Measurements from ENCODE around the gene WDR62. TPM values are rescaled to one million over a fixed set of nuclear protein-coding genes. Genes with fewer than 3 reads are reported as not detected.
A peak's percentile ranks its signal among the peaks of the same experiment; 100 is the strongest.

The WDR62 gene
- 4.5 and 7.5 TPM in 2 replicates for total RNA-seq

DNA sequence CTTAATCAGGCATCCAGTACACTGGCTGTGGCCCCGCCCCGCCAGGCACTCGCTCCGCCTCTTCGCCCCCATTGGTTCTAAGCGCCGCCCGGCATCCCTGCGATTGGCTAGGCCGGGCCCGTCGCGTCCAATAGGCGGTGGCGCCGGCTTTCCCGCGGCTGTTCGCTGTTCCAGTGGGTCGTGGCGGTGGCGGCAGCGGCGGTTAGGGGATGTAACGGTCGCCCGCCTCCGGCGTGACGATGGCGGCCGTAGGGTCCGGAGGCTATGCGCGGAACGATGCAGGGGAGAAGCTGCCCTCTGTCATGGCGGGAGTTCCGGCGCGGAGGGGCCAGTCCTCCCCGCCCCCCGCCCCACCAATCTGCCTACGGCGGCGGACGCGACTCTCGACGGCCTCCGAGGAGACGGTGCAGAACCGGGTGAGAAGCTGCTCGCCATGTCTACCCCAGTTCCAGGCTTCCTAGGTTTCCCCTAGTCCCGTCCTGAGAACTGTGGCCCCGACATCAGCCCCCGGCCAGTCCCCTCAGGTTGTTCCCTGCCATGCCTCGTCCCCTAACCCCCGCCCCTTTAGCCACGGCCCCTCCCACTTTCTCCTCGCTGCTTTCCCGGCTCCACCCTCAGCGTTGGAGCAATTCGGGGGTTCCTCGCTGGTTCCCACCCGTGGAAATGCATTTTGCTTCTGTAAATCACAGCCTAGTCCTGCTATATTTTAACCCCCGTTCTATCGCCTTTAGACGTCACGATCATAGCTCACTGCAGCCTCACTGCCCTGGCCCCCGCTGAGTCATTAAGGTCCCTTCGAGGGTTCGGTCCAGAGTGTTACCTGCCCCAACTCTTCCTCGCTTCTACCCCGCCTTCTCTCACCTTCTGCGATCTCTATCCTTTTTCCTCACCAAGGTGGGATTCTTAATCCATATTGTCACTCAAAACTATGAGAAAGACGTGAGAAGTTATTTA, at the start of gene WDR62:
Gene WDR62, plus strand, starts transcription at position 165 of the 954 bp plus-strand sequence. Its CDS starts 75 bp downstream, at position 240.
- DNase-seq (ENCODE audit: low read depth, low spot score): peak; percentile 66

GRCh38 chr19:36006955-36007354, 47.7 kb upstream of the WDR62 start:
- no peak for DNase-seq (ENCODE audit: low read depth, low spot score)

DNA sequence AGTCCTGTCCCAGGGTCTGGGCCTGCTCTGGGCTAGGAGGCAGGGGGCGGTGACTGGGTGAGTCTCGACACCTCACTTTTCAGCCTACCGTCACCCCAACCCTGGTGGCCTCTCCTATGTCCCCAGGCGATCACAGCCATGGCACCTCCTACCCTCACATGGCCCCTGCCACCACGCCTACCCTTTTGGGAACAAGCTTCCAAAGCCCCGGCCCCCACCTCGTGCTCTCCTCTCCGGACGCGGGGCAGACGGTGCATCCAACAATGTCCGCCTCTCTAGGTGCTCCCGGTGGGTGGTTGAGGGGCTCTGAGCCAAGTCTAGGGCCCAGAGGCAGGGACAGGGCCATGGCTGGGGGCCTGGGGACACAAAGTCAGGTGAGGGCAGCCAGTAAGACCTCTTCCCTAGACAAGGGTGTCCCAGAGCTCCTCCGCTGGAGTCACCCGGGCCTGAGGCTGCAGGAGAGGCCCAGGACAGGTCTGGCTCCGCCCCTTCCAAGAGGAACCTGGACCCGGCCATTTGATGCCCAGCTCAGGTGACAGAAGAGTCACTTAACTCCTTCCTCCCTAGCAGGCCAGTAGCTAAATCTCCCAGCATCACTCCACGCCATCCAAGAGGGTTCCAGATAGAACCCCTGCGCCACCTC, 46.2 kb upstream of the WDR62 start, which contains the start of gene SYNE4:
Gene SYNE4, minus strand, starts transcription at position 478 of the 643 bp plus-strand sequence. Its CDS starts 132 bp downstream, at position 346.
- no peak for DNase-seq (ENCODE audit: low read depth, low spot score)

DNA sequence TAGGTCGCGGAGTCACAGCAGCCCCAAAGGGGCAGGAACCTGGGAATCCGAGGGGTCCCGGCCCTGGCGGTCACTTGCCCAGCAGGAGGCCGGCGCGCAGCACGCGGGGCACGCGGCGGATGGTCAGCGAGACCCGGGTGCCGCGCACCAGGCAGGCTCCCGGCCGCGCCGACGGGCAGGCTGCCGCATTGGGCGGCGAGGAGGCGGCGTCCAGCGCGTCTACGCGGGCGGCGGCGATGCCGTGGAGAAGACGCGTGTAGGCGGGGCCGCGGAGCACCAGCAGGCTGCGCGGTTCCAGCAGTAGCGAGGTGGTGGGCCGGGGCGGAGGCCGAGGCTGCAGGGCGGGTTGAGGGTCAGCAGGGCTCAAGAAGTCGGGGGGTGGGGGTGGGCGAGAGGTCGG, 45.5 kb upstream of the WDR62 start:
- DNase-seq (ENCODE audit: low read depth, low spot score): no peak

DNA sequence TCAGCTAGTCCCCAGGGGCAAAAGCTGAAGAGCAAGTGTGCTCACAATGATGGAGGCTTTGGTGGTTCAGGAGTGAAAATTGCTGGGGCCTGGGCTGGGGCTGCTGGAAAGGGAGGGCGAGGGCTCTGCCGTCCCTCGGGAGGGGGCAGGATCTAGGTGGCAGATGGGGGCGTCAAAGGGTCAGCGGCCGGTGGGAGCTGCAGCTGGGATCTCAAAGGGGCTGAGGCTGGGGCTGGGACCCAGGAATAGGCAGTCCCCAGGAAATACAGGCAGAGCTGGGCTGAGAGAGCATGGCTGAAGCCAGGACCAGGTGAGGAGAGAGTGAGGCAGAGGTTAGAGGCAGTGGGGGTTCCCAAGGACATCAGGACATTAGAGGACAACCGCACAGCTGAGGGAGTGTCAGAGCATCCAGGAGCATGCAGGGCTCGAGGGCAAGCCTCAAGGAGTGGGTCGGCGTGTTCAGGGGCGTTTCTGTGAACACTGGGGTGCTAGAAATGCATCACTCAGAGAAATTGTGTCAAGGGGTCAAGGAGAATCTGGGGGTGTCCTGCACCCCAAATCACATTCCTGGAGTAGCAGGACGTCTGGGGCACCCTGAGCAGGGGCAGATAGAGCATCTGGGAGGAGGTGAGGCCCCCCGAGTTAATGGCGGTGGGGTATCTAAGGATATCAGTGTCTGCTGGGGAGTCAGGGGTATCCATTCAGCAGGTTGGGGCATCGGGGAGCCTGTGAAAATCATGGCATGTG, 44.9 kb upstream of the WDR62 start:
- DNase-seq (ENCODE audit: low read depth, low spot score): no peak

GRCh38 chr19:36010402-36010801, 44.3 kb upstream of the WDR62 start:
- no peak for DNase-seq (ENCODE audit: low read depth, low spot score)

DNA sequence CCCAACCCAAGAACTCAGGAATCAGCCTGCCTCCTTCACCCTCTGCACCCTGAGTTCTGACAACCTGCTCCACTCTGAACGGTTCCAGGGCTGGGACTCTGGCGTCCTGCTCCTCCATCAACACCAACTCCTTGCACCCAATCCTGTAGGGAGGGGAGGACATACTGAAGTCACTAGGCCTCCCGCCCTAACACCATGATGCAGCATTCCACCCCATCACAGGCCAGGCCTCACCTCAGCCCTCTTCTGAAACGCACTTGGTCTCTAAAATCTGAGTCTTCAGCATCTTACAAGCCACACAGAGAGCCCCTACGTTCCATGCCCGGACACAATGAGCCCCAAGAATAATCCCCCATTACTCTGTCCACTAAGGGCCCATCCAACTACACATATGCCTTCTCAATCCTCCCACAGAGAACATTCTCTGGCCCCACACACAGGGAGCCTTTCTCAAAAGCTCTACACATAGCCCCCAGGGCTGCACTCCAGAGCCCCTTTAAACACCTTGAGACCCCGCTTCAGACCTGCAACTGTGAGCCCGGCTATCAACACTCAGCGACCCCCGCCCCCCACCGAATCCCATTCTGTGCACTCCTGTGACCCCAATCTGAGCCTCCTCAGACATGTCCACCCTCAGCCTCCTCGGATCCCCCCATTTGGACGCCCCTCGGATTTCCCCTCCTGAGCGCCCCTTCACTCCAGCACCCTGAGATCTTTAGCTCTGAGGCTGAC, 41.3 kb upstream of the WDR62 start:
- no peak for DNase-seq (ENCODE audit: low read depth, low spot score)

DNA sequence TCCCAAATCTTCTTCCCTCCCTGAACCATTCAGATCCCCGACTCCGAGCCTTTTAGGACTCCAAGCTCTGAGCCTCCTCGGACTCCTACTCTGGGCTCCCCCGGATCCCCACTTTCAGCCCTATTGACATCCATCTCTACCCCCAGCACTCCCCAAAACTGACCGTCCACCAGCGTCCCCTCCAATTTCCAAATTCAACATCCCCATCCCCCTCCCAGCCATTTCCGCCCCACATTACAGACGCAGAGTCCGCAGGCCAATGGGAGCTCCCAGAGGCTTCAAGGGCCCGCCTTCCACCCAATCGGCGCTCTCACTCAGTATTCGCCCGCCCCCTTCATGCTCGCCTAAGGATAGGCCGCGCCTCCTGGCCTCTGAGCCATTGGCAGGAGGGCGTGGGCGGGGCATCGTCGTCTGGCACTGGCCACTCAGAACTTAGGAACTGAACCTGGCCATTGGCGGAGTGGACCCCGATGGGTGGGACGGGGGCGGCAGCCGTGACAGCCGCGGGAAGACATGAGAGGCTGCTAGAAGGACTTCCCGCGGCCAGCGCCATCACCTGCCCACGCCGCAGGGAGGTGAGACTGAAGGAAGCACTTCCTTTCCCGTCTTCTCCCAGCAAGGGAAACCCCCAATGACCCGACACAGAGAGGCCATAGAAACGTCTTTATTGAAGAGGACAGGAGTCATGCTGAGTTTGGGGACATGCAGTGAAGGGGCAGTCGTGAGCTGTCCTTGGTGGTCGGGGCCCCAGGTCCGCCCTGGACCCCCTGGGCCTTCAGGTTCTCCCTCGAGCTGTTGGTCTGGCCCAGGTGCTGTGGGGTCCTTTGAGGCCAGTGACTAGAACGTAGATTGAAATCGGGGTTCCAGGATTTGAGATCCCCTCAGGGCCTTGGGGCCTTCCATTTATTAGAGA, 40.4 kb upstream of the WDR62 start, which contains the start of gene ALKBH6:
Gene ALKBH6, minus strand, starts transcription at position 202 of the 913 bp plus-strand sequence. CDS start 816 bp downstream, outside the sequence.
- peak; percentile 94 for DNase-seq (ENCODE audit: low read depth, low spot score)

DNA sequence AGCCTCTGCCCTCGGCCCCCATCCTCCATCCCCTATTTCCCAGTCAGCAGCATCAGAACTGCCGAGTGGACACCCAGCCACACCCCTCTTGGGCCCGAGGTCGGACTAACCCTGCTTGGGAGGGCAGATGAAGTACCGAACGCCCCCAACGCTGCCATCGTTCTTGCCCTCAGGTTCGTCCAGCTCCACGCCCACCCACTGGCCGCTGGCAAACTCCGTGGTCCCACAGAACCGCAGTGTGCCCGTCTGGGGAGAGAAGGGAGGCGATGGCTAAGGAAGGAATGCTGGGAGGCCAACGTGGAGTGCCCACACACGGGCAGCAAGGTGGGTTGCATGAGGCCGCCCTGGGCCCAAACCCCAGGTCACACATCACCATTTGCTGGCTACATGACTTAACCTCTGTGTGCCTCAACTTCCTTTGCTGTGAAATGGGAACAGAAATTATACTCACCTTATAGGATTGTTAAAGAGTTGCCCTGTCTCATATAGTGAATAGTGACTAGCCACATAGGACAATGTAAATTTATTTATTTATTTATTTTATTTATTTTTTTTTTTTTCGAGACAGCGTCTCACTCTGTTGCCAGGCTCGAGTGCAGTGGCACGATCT, 35.5 kb upstream of the WDR62 start:
- DNase-seq (ENCODE audit: low read depth, low spot score): no peak

DNA sequence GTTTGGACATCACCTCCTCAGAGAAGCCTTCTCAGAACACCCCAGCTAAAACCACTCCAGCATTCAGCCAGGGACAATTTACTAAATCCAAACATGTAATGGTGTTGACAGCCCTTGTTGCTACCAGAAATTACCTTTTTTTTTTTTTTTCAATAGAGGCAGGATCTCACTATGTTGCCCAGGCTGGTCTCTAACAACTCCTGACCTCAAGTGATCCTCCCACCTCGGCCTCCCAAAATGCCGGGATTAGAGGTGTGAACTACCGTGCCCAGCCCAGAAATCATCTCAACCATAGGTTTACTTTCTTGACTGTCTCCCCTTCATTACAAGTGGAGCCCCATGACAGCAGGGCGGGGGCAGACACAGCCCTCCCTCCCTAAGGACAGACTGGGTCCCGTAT, 31.3 kb upstream of the WDR62 start:
- no peak for DNase-seq (ENCODE audit: low read depth, low spot score)

GRCh38 chr19:36025541-36025940, 29.2 kb upstream of the WDR62 start:
- DNase-seq (ENCODE audit: low read depth, low spot score): no peak

DNA sequence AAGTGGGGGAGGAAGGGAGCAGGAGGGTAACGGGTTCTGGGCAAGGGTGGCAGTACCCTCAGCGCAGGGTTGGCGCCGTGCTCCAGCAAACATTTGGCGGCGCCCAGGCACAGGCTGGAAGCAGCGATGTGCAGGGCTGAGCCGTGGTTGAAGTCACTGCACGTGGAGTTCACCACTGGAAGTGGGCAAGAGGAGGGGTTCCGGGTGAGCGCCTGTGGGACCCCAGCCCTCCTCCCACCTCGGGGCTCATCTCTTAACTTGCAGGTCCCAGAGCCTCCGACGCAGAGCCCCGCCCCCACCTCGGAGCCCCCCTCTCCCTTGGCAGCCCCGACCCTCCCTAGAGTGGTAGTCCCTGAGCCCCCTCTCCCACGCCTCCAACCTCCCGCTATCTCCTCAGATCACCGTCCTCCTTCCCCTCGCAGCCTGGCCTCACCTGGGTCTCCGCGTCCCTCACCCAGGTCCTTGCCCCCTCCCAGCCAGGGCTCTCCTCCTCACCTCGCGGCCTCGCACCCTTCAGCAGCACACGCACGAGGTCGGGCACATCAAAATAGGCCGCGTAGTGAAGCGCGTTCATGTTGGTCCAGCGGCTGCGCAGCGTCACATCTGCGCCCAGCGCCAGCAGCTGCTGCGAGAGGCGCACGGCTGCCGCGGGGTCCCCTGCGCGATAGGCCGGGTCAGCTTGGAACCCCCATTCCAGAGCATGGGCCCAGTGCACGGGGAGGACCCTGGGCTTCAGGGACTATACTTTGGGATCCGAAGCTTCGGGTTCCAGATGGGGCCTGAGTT, 28.4 kb upstream of the WDR62 start:
- DNase-seq (ENCODE audit: low read depth, low spot score): no peak

DNA sequence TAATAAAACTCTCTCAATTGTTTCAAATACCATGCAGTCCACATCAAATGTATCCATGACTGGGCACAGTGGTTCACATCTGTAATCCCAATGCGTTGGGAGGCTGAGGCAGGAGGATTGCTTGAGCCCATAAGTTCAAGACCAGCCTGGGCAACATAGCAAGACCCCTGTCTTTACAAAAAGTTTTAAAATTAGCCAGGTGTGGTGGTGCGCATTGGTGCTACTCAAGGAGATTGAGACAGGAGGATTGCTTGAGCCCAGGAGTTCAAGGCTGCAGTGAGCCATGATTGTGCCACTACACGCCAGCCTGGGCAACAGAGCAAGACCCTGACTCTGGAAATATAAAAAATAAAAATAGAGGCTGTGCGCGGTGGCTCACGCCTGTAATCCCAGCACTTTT, 27.0 kb upstream of the WDR62 start:
- no peak for DNase-seq (ENCODE audit: low read depth, low spot score)

DNA sequence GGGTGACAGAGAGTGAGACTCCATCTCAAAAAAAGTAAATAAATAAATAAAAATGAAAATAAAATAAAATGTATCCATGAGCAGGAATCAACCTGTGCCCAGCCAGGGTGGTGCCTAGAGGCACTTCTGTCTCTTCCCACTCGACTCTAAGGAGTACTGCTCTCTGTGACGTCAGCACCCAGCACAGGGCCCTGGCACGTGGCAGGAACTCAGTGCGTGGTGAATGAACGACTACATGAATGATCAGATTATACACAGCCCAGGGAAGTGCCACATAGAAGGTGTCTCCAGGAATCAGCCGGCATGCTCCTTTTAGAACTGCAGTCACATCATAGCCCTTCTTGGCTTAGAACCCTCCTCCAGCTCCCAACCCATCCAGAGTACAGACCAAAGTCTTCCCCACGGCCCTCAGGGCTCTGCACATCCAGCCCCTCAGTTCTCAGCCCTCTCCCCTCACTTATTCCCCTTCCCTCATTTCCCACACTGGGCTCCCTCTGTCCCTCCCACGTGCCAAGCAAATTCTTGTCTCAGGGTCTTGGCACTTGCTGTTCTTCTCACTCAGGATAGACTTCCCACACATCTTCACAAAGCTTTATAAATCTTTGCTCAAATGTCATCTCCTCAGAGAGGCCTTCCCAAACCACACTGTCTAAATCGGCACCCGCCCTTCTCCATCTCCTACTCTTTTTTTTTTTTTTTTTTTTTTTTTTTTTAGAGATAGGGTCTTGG, 26.2 kb upstream of the WDR62 start:
- no peak for DNase-seq (ENCODE audit: low read depth, low spot score)

DNA sequence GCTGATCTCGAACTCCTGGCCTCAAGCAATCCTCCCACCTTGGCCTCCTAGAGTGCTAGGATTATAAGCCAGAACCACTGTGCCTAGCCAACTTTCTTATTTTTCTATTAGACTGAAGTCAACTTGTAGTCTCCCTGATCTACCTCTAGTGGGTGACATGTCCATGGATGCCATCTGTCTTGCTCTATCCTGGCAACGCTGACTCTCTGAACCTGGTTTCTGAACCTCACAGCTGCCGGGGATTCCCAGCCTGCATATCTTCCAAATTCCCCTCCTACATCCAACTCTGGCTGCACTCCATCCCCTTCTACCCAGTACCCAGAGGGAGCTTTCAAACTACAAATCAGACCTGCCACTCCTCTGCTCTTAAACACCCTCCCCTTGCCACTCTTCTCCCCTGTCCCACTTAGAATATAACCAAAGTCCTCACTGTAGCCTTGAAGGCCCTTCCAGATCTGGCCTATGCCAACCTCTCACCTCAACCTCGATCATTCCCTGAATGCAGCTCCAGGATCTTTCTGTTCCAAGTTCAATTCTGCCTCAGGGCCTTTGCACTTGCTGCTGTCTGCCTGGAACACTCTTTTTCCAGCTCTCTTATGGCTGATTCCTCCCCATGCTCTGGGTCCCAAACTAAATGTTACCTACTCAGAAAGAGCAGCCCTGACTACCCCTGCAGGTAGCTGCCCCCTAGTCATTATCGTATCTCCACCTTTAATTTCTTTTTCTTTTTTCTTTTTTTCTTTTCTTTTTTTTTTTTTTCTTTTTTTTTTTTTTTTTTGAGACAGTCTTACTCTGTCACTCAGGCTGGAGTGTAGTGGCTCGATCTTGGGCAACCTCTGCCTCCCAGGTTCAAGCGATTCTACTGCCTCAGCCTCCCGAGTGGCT, 24.2 kb upstream of the WDR62 start:
- DNase-seq (ENCODE audit: low read depth, low spot score): no peak

DNA sequence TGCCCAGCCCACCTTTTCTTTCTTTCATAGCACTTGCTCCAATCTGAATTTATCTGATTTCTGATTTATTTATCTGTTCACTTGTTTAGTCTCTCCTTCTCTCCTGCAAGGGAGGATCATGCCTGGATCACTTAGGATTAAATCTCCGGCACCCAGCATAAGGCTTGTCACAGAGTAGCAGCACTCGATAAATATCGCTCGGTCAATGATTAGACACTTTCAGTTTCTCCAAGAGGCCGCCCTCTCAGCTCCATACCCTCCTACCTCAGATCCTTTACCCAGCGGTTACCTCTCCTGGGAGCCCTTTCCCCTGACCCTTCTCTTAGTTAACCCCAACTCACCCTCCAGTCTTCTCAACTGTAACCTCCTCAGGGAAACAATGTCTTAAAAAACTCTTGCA, 23.4 kb upstream of the WDR62 start:
- no peak for DNase-seq (ENCODE audit: low read depth, low spot score)
